CD4-positive, alpha-beta T cell treated with Interferon gamma for 1 hour (primary cell): ENCODE results near the gene TUFT1.

Experiments
- DNase-seq: peaks from one replicate; pipeline ENCODE4 v3.0.0-alpha.2; 2020

The TUFT1 gene

GRCh38 chr1:151540021-151540981 is at the start of gene TUFT1:
Gene TUFT1, plus strand, starts transcription at chr1:151540309. Its CDS starts 58 bp downstream, at chr1:151540367.
- DNase-seq: peak; percentile 94

GRCh38 chr1:151491641-151492040 is 48.5 kb upstream of the TUFT1 start:
- DNase-seq: no peak

DNA sequence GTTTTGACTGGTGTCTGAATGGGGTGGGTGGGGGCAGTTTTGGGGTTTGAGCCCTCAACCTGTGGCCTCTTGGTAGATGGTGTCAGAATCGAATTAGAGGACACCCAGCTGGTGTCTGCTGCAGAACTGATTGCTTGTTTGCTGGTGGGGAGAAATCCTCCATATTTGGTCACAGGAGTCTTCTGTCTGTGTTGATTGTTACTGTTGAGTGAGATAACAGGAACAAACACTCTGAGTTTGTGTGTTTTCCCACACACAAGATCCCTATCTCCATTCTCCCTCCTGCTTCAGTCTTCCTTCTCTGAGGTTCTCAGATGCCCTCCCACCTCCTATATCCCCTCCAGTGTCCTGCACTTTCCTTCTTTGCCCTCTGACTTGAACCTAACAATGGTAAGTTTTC is 48.0 kb upstream of the TUFT1 start:
- no peak for DNase-seq

DNA sequence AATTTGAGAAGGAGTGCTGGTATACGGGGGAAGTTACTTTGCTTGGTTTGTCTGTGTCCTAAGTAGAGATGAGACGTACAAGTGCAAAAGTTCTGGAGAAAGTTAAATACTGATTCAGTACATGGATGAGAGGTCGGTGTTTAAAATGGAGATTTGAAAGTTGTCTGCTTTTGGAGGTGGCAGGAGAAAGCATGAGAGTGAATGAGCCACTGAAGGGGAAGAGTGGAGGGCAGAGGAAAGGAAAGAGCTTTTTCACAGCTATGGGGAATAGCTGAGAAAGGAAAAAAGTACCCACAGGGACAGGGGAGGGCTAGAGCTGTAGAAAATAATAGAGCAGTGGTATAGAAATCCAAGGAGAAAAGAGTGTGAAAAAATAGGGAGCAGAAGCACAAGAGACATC is 47.1 kb upstream of the TUFT1 start:
- DNase-seq: no peak

DNA sequence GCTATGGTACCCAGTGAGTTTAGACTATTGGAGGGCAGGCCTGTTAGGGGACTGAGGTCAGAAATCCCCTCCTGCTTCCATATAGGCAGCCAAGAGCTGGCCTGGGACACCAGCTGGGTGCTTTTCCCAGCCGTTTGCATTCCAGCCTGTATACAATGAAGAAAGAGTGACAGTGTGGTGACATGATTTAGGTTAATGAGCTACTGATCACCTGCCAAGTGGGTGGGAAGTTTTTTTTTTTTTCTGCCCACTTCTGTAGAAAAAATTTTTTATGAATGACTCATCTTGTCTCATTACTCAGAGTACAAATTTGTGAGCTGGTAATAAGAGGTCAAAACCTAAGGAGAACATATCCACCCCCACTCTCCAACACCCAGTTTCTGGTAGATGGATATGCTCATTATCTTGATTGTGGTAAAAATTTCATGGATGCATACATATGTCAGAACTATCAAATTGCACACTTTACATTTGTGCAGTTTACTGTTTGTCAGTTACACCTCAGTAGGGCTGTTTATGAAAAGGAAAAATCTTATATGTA is 45.3 kb upstream of the TUFT1 start:
- DNase-seq: no peak

DNA sequence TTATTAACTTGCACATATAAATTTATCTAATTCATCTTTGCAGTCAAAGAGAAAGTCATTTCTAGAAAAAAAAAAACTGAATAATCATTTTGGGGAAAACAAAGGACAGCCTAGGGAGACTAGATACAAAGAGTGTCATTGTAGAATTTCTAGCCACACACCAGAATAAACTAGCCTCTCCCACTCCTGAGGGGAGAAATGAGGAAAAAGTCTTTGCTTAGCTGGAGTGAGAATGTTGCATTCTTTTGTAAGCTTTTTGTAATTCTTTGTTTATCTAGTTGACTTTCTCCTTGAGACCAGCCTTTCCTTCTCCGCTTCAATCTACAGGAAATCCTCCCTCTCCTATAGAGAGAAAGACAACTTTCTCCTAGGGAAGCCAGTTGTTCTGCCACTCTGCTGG is 44.8 kb upstream of the TUFT1 start:
- no peak for DNase-seq

- no peak for DNase-seq
These were observed 40.7 kb upstream of the TUFT1 start for GRCh38 chr1:151499365-151499764.

- no peak for DNase-seq
These were observed 40.2 kb upstream of the TUFT1 start for GRCh38 chr1:151499930-151500329.

DNA sequence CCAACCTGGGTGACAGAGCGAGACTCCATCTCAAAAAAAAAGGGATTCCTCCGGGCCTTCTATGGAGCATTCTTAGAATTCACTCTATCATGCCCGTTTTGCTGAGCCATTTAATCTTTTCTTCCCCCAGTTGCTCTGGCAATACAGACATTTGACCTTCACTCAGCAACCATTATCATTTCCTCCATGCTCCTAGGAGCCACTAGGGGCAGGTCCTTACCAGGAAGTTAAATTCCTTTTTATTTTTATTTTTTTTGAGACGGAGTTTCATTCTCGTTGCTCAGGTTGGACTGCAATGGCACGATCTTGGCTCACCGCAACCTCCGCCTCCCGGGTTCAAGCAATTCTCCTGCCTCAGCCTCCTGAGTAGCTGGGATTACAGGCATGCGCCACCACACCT is 38.6 kb upstream of the TUFT1 start:
- DNase-seq: no peak

GRCh38 chr1:151502035-151502700 is 37.9 kb upstream of the TUFT1 start:
- DNase-seq: no peak

- DNase-seq: no peak
These were observed 37.0 kb upstream of the TUFT1 start for GRCh38 chr1:151502859-151503780.

DNA sequence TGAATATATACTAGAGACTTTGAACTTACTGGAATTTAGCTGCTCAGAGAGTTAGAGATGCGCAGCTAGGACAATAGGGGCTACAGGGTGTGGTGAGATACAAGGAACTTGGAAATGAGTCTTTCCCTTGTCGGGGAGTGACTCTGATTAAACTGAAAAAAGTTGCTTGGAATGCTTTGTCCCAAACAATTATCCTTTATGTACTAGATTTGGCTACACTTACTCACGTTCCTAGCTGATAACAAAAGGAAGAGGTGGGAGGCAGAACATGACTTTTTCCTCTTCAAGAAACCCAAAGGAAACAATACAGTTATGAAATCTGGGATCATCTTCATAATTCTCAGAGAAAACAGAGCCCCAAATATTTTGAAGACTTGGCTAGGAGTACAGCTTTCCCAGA is 35.9 kb upstream of the TUFT1 start:
- DNase-seq: no peak

DNA sequence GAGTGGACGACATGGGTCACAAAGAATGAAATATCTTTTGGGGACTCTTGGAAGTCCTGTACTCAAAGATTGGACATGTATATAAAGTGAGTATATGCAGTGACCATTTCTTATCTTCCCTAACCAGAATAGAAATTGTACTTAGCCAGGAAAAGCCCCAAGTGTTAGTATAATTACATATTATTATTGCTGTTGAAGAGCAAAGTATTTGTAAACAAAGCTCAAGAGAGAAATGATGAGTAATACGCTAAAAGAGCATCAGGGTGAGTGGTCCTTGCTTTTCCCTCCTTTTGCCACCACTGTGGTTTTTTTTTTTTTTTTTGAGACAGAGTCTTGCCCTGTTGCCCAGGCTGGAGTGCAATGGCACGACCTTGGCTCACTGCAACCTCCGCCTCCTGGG is 35.4 kb upstream of the TUFT1 start:
- DNase-seq: no peak

DNA sequence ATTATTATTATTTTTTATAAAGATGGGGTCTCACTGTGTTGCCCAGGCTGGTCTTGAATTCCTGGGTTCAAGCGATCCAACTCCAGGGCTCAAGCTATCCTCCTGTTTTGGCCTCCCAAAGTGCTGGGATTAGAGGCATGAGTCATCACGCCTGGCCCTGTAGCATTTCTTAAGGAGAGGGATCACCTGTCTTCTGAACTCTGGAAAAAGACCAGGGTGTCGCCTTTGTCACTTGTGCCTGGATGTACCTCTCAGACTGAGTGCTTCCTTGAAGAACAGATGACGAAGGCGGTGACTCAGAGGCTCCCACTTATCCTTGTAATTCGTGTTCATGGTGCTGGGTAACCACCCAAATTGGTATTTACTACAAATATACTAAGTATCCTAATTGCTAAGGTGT is 31.3 kb upstream of the TUFT1 start:
- DNase-seq: no peak

DNA sequence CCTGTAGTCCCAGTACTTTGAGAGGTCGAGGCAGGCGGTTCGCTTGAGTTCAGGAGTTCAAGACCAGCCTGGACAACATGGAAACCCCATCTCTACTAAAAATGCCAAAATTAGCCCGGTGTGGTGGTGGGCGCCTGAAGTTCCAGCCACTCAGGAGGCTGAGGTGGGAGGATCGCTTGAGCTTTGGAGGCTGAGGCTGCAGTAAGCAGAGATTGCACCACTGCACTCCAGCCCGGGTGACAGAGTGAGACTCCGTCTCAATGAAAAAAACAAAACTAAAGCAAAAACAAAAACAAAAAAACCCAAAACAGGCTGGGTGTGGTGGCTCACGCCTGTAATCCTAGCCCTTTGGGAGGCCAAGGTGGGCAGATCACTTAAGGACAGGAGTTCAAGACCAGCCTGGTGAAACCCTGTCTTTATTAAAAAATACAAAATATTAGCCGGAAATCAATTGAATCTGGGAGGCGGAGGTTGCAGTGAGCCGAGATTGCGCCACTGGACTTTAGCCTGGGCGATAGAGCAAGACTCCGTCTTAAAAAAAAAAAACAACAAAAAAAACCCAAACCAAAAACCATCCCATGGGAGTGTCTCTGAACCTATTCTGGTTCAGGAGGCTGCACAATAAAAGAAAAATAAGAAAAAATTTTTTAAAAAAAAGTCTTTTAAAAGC is 30.6 kb upstream of the TUFT1 start:
- DNase-seq: no peak

DNA sequence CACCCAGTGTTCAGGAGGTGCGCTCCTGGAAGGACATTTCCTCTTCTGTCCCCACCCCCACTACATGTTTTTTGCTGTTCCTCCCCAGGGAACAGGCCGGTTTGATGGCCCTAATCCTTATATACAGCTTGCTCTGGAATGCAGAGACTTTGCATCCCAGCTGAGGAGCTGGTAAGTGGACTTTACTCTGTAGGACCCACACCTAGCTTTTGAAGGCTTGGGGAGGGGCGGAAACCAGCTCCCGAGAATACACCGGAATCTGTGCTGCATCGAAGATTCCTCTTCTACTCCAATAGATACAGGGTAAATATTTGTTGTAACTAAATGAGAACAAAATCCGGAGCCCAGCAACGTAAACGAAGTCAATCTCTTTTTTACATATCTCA is 30.1 kb upstream of the TUFT1 start:
- no peak for DNase-seq

DNA sequence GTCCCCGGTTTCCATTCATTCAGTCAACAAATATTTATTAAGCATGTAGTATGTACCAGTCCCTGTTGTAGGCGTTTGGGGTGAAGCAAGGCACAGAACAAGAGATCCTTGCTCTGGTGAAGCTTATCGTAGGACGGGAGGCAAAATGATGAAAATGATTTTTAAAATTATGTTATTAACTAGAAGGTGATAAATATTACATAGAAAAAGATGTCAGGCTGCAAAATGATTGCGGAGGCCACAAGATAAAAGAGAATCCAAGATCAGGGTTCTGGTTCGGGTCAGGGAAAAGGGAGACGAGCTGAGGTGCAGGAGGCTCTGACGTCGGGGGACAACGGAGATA is 29.5 kb upstream of the TUFT1 start:
- no peak for DNase-seq

- DNase-seq: peak; percentile 91
These were observed 29.0 kb upstream of the TUFT1 start, which contains the start of gene CGN for GRCh38 chr1:151510957-151511635. Gene CGN, plus strand, starts transcription at chr1:151511387. Its CDS starts 7,133 bp downstream, at chr1:151518520.

DNA sequence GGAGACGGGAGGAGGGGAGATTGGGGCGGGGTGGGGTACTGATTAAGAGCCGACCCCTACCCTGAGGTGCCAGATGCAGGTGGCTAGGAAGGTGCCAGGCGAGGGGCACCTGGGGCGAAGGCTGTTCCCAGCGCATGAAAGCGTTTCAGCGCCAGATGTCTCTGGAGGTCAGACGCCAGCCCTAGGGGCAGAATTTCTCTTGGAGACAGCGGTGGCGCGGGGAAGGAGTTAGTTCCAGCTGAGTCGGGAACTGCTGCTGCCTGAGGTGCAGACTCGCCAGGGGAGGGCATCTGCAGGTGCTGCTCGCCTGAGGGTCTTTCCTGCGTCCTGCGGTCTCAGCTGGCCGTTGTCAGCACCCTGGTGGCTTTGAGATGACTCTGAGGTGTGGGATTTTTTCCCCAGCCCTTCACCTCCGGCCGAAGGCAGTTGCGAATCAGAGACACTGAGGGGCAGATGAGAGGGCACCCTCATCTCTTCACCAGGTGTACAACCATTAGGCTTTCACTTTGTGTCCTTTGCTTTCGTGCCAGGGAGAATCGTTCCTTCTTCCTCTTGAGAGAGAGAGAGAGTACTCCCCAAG is 28.4 kb upstream of the TUFT1 start:
- no peak for DNase-seq

- DNase-seq: no peak
These were observed 27.8 kb upstream of the TUFT1 start for GRCh38 chr1:151512326-151512725.
